Kidney tubule cell (primary cell): ENCODE data around the gene BLOC1S2.
"Not testable (repeated sequence)": the region's sequence is repeated elsewhere in the genome, so short reads cannot be mapped to it uniquely, and the experiment has no call there.

Experiments
- DNase-seq: peaks from one replicate; pipeline ENCODE4 v3.0.0-alpha.2; 2018; ENCODE audit warnings: low spot score

The BLOC1S2 gene

GRCh38 chr10:100286051-100287033 is at the start of gene BLOC1S2:
Gene BLOC1S2 (minus strand): TSS chr10:100286680. CDS start chr10:100286659, 21 bp downstream.
- DNase-seq = peak; percentile 92

- DNase-seq = no peak
Observed at GRCh38 chr10:100334762-100335161, 48.3 kb upstream of the BLOC1S2 start.

DNA sequence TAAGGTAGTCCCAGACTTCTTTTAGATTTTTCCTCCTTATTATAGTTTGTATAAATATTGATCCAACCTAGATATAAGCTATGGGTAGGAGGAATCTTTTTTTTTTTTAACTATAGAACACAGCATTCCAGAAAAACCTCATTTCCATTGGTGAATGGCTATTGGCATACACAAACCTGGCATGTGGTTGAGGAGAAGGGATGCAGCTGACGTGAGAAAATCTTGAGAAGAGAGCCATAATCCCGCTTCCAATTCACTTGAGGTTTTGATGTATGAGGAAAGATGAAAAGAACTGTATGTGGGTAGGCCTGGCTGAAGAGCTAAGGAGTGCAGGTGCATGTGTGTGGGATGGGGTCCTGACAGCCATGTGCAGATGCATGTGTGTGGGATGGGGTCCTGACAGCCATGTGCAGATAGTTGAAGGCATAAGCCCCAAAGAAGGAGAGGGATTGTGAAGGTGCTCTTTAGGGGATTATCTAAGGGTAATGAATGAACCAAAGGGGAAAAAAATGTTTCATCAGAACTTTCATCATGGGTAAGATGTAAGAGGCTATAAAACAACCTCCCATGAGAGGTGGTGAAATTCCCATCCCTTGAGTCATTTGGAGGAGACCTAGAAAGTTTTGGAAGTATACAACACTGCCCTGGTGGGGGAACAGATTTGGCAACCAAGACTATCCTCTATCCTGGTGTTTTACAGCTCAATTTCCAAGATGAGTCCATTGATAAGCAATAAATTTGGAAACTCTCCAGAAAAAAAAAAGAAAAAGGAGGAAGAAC is 47.4 kb upstream of the BLOC1S2 start:
- no peak for DNase-seq

- DNase-seq = no peak
Observed at GRCh38 chr10:100333106-100333505, 46.6 kb upstream of the BLOC1S2 start.

- no peak for DNase-seq
Observed at GRCh38 chr10:100330079-100330478, 43.6 kb upstream of the BLOC1S2 start, which contains the start of gene PKD2L1. Gene PKD2L1 (minus strand): TSS chr10:100330228. CDS start chr10:100330103, 125 bp downstream.

- DNase-seq = no peak
Observed at GRCh38 chr10:100328198-100328597, 41.7 kb upstream of the BLOC1S2 start.

GRCh38 chr10:100327718-100328009 is 41.2 kb upstream of the BLOC1S2 start:
- no peak for DNase-seq

GRCh38 chr10:100327007-100327717 is 40.7 kb upstream of the BLOC1S2 start:
- DNase-seq = no peak

DNA sequence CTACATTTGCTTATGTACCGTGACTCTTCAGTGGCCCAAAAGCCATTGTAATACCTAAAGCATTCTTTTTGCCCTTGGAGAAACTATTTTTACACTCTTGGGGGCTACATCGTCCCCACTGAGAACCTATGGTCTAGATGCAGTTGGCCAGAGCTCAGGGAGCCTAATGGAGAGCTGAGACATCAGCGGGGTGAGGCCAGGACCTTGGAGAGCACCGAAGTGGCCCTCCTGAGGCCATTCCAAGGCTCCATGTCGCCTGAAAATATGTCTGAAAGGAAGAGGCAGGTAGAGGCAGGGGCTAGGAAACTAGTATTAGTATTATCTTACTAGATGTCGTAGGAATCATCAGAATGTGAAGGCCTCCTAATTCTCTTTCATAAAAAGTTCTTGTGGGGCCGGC is 38.7 kb upstream of the BLOC1S2 start:
- DNase-seq = no peak

GRCh38 chr10:100319707-100320402 is 33.4 kb upstream of the BLOC1S2 start:
- DNase-seq = no peak

GRCh38 chr10:100318207-100318606 is 31.7 kb upstream of the BLOC1S2 start:
- DNase-seq = no peak

DNA sequence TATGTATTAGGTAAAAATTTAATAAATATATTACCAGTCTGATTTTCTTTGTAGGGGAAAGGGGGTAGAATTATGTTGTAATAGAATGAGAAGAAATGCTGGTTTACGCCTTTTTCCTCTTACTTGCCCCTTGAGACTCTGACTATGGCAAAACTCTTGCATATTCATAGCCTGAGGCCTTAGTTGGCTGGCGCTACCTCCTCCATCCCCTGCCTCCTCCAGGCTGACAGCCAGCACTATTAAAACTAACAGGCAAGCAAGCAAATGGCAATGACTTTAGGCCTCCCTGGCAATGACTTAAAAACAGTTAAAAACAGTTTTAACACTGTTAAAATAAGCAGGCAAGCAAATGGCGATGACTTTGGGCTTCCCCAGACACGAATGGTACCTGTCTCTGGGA is 29.1 kb upstream of the BLOC1S2 start:
- no peak for DNase-seq

GRCh38 chr10:100311298-100311697 is 24.8 kb upstream of the BLOC1S2 start:
- no peak for DNase-seq

DNA sequence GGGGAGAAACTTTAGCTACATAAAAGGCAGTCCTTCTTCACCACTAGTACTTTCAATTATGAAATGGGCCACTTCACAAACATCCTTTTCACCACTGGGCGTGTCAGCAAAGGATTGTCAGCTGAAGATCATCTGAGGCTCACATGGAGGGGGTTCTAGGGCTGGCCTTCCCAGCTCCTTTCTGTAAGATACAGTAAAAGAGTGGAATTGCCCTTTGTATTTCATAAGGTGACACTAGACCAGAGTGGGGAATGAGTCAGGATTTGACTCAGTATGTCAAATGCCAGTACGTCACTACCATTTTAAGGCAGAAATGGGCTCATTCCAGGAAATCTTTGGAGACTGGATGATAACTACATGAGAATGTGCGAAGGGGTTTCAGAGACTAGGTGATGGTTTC is 21.2 kb upstream of the BLOC1S2 start:
- DNase-seq = no peak

- DNase-seq = no peak
Observed at GRCh38 chr10:100306861-100307260, 20.4 kb upstream of the BLOC1S2 start.

GRCh38 chr10:100304414-100304813 is 17.9 kb upstream of the BLOC1S2 start:
- no peak for DNase-seq

DNA sequence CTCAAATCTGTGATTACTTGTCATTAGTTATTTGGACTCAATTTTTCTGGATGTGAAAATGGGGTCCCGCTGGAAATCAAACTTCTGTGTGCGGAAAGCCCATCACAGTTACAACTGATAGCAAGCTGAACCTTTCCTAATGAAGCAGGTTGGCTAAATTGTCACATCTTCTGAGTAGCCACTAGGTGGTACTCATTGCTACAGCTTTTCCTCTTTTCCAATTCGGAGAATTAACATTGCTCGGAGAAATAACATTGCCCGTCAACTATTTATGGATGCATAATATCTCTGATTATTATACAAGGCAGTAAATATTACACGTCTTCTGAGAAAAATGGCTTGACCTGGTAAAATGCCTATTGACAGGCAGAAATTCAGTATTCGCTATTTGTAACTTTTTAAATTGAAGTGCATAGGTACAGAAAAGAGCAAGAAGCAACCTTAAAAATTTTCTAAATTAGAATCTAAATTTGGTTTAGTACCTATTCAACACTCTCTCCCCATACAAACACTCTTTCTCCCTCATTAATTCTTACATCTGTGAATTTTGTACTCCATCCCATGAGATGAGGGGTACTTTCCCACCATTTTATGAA is 17.3 kb upstream of the BLOC1S2 start:
- DNase-seq = peak; percentile 25

GRCh38 chr10:100301123-100301522 is 14.6 kb upstream of the BLOC1S2 start:
- not testable (repeated sequence) for DNase-seq

DNA sequence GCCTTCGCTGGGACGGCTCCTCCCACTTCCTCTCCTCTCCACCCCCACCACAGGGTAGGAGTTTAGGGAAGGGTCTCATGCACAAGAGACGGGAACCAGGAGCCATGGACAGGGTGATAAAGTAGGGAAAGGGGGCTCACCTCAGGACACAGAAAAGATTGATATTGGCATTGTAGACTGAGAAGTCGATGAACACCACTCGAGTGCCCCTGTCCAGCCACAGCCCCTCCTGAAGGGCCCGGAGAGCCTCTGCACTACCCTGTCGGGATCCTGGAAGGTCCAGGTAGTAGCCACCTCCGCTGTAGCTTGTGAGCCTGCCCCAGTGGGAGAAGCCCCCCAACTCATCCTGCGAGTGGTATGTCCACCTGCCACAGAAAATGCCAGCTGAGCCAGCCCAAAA is 10.8 kb upstream of the BLOC1S2 start:
- no peak for DNase-seq

GRCh38 chr10:100293066-100293465 is 6.6 kb upstream of the BLOC1S2 start:
- DNase-seq = no peak

GRCh38 chr10:100292300-100292699 is 5.8 kb upstream of the BLOC1S2 start:
- DNase-seq = peak; percentile 22
